Hematopoietic multipotent progenitor cell (in vitro differentiated cells): ENCODE data around the gene BANP. TPM values are rescaled to one million over a fixed set of nuclear protein-coding genes. Genes with fewer than 3 reads are reported as not detected.
"Not testable (repeated sequence)": the region's sequence is repeated elsewhere in the genome, so short reads cannot be mapped to it uniquely, and the experiment has no call there.

Experiments used
- DNase-seq, 3 donors: peaks; one replicate each; pipeline ENCODE4 v3.0.0-alpha.2; 2011 to 2015; ENCODE audit warnings: low read depth in 2 of 3, low spot score in 2 of 3
- total RNA-seq: library from RNA; depleted of rRNA; stranded (reverse); fragments of >200 nt; gene quantifications from one replicate; pipeline ENCODE4 v1.2.3, GENCODE V29; 2012

Gene BANP
- total RNA-seq, 1 donor = 74.1 TPM

DNA sequence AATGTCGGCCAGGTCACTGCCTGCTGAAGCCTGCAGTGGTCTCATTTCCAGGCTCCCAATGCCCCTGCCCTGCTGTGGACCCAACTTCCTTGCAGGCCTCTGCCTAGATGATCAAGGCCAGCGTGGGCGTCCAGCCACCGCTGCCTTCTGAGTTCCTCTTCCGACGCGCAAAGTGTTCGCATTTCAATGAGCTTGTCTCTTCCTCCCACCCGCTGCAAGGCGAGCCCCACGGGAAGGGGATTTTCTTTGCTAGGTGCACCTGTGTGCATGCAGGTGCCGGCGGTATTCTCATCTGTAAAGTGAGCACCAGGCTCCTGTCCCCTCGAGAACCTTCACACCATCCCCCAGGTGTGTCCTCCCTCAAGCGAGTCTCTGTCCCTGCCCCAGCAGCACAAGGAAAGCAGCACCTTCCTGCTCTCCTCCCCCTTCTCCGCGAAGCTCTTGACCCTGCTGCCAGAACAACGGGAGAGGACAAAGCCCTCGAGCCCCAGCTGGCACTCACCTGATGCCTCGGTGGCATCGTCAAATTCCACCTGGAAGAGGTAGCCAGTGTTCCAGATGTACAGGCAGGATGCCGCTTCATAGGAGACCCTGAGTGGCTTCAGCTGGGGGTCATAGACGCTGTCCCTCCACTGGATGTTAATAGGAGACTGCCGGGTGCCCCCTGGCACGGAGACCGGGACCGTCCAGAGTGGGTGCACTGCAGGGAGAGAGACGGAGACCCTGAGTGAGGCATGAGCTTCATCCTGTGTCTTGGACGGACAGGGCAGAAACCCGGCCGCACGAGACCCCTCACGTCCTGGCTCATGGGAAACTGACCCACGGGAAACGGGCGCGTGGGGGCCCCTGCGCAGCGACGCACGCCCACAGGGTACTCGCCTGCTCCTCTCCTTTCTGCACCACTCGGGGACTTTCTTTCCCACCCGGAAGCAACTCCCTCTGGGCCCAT lies 24.7 kb upstream of the BANP start:
- DNase-seq = peak in 2 of 3 donors; percentile 28 to 35

DNA sequence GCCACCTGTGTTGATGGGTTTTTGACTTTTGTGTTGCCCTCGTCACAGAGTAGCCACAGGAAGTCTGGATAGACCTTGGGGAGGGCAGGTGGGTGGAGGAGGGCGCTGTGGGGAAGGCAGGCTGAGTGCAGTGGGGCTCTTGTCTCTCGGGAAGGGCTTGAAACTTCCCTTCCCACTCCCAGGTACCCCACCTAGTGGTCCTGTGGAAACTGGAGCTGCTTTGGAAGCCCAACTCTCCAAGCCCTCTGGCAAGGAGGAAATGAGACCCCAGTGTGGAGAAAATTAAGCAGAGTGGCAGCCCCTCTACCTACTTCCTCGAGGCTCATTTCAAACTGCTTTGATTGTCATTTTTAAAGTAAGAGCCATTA lies 24.1 kb upstream of the BANP start:
- DNase-seq = no peak

- DNase-seq = no peak
These were observed 21.2 kb upstream of the BANP start for GRCh38 chr16:87929986-87930385.

DNA sequence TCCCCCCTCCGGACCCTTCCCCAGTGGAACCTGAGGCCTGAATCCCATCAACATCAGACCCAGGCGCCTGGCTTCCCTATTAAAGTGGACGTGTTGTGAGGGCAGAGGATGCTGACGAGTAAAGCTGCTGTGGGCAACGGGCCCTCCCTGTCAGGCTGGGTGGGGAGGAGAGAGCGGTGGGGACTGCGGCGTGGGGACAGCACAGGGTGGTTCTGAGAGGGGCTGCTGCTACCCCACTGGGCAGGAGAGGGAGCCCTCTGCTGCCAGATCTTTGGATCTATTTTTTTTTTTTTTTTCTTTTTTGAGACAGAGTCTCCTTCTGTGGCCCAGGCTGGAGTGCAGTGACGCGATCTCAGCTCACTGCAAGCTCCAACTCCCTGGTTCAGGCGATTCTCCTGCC lies 20.8 kb upstream of the BANP start:
- peak in 2 of 3 donors; percentile 44 to 68 for DNase-seq

DNA sequence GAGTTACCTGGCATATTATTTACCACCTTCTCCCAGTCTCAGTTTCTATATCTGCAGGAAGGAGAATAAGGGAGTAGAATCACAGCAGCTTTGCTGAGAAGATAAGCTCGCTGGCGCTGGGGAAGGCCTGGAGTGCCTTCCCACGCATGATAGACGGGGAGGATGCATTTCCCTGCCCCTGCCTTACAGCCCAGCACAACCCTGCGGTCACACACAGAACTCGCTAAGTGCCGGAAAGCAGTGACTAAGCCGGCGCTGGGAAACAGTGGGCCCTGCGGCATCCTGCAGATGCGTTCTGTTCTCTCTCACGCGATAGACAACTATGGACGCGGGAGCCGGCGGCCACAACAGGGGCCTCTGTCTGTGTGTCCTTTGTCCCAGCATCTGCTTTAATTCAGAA lies 19.7 kb upstream of the BANP start:
- peak in 1 of 3 donors; percentile 31 for DNase-seq

DNA sequence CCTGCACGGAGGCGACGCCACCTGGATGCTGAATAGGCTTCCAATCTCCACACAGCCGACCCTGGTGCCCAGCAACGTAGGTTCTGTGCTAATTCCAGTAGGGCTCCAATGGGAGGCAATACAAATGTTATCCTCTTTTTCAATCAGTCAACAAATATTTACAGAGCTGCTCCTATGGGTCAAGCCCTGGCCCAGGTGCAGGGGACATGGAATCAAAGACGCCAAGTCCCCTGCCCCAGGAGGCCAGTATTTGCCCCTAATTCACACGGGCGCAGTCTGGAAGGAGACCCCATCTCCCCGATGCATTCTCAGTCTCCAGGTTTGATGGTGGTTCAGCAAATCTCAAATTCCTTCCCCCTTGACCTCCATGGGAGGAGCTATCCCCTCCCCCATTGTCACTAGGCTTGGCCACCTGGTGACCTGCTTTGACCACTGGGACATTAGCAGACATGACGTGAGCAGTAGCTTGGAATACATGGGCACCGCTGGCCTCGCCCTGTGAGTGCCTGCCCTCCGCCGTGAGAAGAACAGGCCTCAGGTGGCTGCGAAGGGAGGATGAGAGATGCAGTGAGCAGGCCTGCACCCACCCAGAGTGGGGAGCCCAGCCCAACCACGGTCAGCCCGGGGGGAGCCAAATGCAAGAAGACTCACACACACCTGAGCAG lies 18.6 kb upstream of the BANP start:
- not testable (repeated sequence) for DNase-seq

DNA sequence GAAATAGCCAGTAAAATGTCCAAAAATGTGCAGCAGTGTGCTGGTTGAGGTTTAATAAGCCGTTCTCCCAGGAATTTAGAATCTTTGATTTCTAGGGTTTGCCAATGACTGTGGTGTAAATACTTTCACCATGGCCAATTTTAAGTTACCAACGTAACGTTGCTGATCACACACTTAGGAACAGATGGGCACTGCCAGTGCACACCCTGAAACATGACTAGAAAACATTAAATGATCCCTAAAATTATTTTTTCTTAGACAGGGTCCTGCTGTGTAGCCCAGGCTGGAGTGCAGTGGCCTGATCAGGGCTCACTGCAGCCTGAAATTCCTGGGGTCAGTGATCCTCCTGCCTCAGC lies 18.1 kb upstream of the BANP start:
- DNase-seq = no peak

GRCh38 chr16:87934752-87935425 lies 16.3 kb upstream of the BANP start:
- DNase-seq = peak in 1 of 3 donors; percentile 37

GRCh38 chr16:87936016-87936374 lies 15.2 kb upstream of the BANP start:
- not testable (repeated sequence) for DNase-seq

- DNase-seq = no peak
These were observed 14.6 kb upstream of the BANP start, which contains the start of gene CA5A for GRCh38 chr16:87936375-87937230. CA5A (minus strand) TSS chr16:87936529; CDS start chr16:87936450, 79 bp downstream.

DNA sequence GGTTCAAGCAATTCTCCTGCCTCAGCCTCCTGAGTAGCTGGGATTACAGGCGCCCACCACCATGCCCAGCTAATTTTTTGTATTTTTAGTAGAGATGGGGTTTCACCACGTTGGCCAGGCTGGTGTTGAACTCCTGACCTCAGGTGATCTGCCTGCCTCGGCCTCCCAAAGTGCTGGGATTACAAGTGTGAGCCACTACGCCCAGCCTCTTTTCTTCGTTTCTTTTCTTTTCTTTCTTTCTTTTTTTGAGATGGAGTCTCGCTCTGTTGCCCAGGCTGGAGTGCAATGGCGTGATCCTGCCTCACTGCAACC lies 14.0 kb upstream of the BANP start:
- not testable (repeated sequence) for DNase-seq

DNA sequence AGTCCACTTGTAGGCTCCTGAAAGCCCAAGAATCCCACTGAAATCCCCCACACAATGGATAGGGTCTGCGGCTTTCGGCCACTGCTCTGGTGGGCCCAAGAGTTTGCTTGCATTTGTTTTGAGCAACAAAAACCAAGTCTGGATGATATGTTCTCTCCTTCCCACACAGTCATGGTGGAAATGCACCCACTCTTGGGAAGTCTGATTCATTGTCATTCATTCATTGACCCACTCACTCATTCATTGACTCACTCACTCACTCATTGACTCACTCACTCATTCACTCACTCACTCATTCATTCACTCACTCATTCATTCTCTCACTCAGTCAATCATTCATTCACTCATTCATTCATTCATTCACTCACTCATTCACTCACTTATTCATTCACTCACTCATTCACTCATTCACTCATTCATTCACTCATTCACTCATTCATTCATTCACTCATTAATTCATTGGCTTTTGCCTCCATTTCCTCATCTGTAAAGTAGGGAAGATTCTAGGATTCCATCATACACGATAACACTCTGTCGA lies 12.8 kb upstream of the BANP start:
- DNase-seq = no peak

- DNase-seq = no peak
These were observed 11.4 kb upstream of the BANP start for GRCh38 chr16:87939562-87940423.

DNA sequence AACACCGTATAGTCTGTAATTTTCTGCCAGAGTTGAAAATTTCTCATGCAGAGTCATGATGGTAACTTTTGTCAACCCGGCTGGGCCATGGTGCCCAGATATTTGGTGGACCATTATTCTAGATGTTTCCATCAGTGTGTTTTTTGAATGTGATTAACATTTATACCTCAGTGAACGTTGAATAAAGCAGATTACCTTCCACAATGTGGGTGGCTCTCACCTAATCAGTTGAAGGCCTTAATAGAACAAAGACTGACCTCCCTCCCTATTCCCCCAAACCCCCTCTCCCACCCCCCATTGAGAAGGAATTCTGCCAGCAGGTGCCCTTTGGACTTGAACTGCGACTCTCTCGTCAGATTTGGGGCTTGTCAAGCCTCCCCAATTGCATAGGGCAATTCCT lies 8.6 kb upstream of the BANP start:
- DNase-seq = no peak

- DNase-seq = peak in 1 of 3 donors; percentile 63
These were observed 5.7 kb upstream of the BANP start for GRCh38 chr16:87945351-87946042.

GRCh38 chr16:87946596-87947347 lies 4.5 kb upstream of the BANP start:
- no peak for DNase-seq

DNA sequence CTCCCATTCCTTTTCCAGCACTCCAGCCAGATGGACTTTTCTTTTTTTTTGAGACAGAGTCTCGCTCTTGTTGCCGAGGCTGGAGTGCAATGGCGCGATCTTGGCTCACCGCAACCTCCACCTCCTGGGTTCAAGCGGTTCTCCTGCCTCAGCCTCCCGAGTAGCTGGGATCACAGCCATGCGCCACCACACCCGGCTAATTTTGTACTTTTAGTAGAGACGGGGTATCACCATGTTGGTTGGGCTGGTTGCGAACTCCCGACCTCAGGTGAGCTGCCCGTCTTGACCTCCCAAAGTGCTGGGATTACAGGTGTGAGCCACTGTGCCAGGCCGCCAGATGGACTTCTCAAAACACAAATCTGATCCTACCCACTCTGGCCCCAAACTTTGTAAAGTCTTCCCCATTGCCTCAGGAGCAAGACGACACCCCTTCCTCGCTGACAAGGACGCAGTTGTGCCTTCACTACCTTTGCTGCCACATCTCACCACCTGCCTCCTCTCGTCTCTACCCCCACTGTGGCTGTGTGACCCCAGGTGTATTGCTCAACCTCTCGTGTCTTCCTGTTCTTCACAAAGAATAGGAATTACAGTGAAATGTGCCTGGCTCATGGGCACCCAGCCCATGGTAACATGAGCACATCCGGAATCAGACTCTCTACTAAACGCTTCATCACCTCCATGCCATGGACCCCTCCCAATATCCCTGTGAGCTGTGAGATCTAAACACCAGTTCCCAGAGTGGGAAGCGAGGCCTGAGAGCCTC lies 3.7 kb upstream of the BANP start:
- DNase-seq = no peak
